ENCODE results near the gene SDR42E2. TPM values are rescaled to one million over a fixed set of nuclear protein-coding genes. Genes with fewer than 3 reads are reported as not detected.
"Not testable (repeated sequence)": the region's sequence is repeated elsewhere in the genome, so short reads cannot be mapped to it uniquely, and the experiment has no call there.

SDR42E2 gene
- total RNA-seq, 1 donor from 2014 or later = not detected

- DNase-seq (ENCODE audit: low spot score); ATAC-seq: not testable (repeated sequence)
Measured at GRCh38 chr16:22153078-22153477, 9.2 kb upstream of the SDR42E2 start.

- ATAC-seq (no peak), DNase-seq (ENCODE audit: low spot score) (no peak)
Measured at GRCh38 chr16:22161401-22161800, 905 bp upstream of the SDR42E2 start.

GRCh38 chr16:22162656-22163009 lies 327 bp downstream of the SDR42E2 start:
- ATAC-seq (no peak), DNase-seq (ENCODE audit: low spot score) (no peak)

- ATAC-seq (no peak), DNase-seq (ENCODE audit: low spot score) (no peak)
Measured at GRCh38 chr16:22163806-22164205, 1.5 kb downstream of the SDR42E2 start.

GRCh38 chr16:22164482-22164881 lies 2.2 kb downstream of the SDR42E2 start:
- DNase-seq (ENCODE audit: low spot score) (no peak), ATAC-seq (no peak)

GRCh38 chr16:22165508-22166285 lies 3.4 kb downstream of the SDR42E2 start:
- DNase-seq (ENCODE audit: low spot score) (no peak), ATAC-seq (no peak)

GRCh38 chr16:22171953-22172352 lies 9.6 kb downstream of the SDR42E2 start:
- ATAC-seq (no peak), DNase-seq (ENCODE audit: low spot score) (no peak)

GRCh38 chr16:22172642-22173041 lies 10.3 kb downstream of the SDR42E2 start:
- DNase-seq (ENCODE audit: low spot score); ATAC-seq: not testable (repeated sequence)

GRCh38 chr16:22174642-22175041 lies 12.3 kb downstream of the SDR42E2 start:
- DNase-seq (ENCODE audit: low spot score) (no peak), ATAC-seq (no peak)

GRCh38 chr16:22177968-22178930 lies 15.9 kb downstream of the SDR42E2 start:
- DNase-seq (ENCODE audit: low spot score) (no peak), ATAC-seq (no peak)

GRCh38 chr16:22181426-22181825 lies 19.1 kb downstream of the SDR42E2 start:
- DNase-seq (ENCODE audit: low spot score) (no peak), ATAC-seq (no peak)

GRCh38 chr16:22181843-22182242 lies 19.5 kb downstream of the SDR42E2 start:
- ATAC-seq (no peak), DNase-seq (ENCODE audit: low spot score) (no peak)

- ATAC-seq = no peak
- no peak for DNase-seq (ENCODE audit: low spot score)
Measured at GRCh38 chr16:22183335-22183734, 21.0 kb downstream of the SDR42E2 start.

GRCh38 chr16:22183901-22184614 lies 21.8 kb downstream of the SDR42E2 start:
- no peak for DNase-seq (ENCODE audit: low spot score)
- ATAC-seq = no peak

GRCh38 chr16:22184615-22184968 lies 22.3 kb downstream of the SDR42E2 start:
- ATAC-seq (no peak), DNase-seq (ENCODE audit: low spot score) (no peak)

GRCh38 chr16:22186517-22186916 lies 24.2 kb downstream of the SDR42E2 start:
- ATAC-seq (no peak), DNase-seq (ENCODE audit: low spot score) (no peak)

GRCh38 chr16:22188267-22188594 lies 25.9 kb downstream of the SDR42E2 start:
- DNase-seq (ENCODE audit: low spot score) (no peak), ATAC-seq (no peak)

GRCh38 chr16:22188595-22189442 lies 26.5 kb downstream of the SDR42E2 start:
- ATAC-seq (peak; percentile 4), DNase-seq (ENCODE audit: low spot score) (peak; percentile 65)

- no peak for ATAC-seq
- DNase-seq (ENCODE audit: low spot score) = peak; percentile 69
Measured at GRCh38 chr16:22189473-22190080, 27.3 kb downstream of the SDR42E2 start.

Data from left lobe of liver (tissue), 2 donors.